ENCODE data around the gene METTL24.
A peak's percentile ranks its signal among the peaks of the same experiment; 100 is the strongest.

Gene METTL24

GRCh38 chr6:110329714-110330436 is 28.3 kb downstream of the METTL24 start:
- Histone ChIP-seq H3K27ac (peak overlapping the region; percentile 52 to 73), H3K4me3 (peak overlapping the region; percentile 54)
- no peak for TF ChIP-seq CTCF (IDR thresholded peaks at IDR 0.05)
- DNase-seq (ENCODE audit: low spot score), result no peak

GRCh38 chr6:110329348-110329713 is 28.8 kb downstream of the METTL24 start:
- peak overlapping the region; percentile 52 to 73 for H3K27ac ChIP-seq
- DNase-seq (ENCODE audit: low spot score), result no peak
- peak overlapping the region; percentile 54 for H3K4me3 ChIP-seq
- no peak for TF ChIP-seq CTCF (IDR thresholded peaks at IDR 0.05)

GRCh38 chr6:110328259-110328658 is 29.9 kb downstream of the METTL24 start:
- TF ChIP-seq CTCF (IDR thresholded peaks at IDR 0.05), result no peak
- DNase-seq (ENCODE audit: low spot score), result no peak
- Histone ChIP-seq H3K27ac (peak overlapping the region; percentile 35 to 70), H3K4me3 (peak overlapping the region; percentile 25)

- DNase-seq (ENCODE audit: low spot score), result no peak
- TF ChIP-seq CTCF (IDR thresholded peaks at IDR 0.05), result no peak
- H3K27ac ChIP-seq, result peak overlapping the region; percentile 35 to 70
- no peak overlapping the region for H3K4me3 ChIP-seq
Measured at GRCh38 chr6:110327391-110327790, 30.8 kb downstream of the METTL24 start.

- TF ChIP-seq CTCF (IDR thresholded peaks at IDR 0.05), result no peak
- no peak for DNase-seq (ENCODE audit: low spot score)
- Histone ChIP-seq H3K27ac (peak overlapping the region in 1 of 2 donors; percentile 70), H3K4me3 (no peak overlapping the region)
Measured at GRCh38 chr6:110326609-110327008, 31.5 kb downstream of the METTL24 start.

GRCh38 chr6:110326057-110326456 is 32.1 kb downstream of the METTL24 start:
- DNase-seq (ENCODE audit: low spot score), result no peak
- no peak overlapping the region for H3K4me3 ChIP-seq
- no peak for TF ChIP-seq CTCF (IDR thresholded peaks at IDR 0.05)
- H3K27ac ChIP-seq, result peak overlapping the region; percentile 26 to 33

- Histone ChIP-seq H3K4me3 (no peak overlapping the region), H3K27ac (peak overlapping the region; percentile 33 to 72)
- no peak for DNase-seq (ENCODE audit: low spot score)
- no peak for TF ChIP-seq CTCF (IDR thresholded peaks at IDR 0.05)
Measured at GRCh38 chr6:110325197-110325596, 33.0 kb downstream of the METTL24 start.

All from coronary artery (tissue), 2 donors.